HS-5 (cell line): ENCODE data around the gene ZNF586.
"Not testable (repeated sequence)": the region's sequence is repeated elsewhere in the genome, so short reads cannot be mapped to it uniquely, and the experiment has no call there.

Source experiments
- DNase-seq: peaks from one replicate; pipeline ENCODE4 v3.0.0-alpha.2; 2012; ENCODE audit warnings: low read depth

Gene ZNF586

DNA sequence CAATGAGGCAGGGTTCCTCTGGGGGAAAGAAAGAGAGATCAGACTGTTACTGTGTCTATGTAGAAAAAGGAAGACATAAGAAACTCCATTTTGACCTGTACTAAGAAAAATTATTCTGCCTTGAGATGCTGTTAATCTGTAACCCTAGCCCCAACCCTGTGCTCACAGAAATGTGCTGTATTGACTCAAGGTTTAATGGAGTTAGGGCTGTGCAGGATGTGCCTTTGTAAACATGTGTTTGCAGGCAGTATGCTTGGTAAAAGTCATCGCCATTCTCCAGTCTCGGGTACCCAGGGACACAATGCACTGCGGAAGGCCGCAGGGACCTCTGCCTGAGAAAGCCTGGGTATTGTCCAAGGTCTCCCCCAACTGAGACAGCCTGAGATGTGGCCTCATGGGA is 54.1 kb downstream of the ZNF586 start:
- DNase-seq = not testable (repeated sequence)

DNA sequence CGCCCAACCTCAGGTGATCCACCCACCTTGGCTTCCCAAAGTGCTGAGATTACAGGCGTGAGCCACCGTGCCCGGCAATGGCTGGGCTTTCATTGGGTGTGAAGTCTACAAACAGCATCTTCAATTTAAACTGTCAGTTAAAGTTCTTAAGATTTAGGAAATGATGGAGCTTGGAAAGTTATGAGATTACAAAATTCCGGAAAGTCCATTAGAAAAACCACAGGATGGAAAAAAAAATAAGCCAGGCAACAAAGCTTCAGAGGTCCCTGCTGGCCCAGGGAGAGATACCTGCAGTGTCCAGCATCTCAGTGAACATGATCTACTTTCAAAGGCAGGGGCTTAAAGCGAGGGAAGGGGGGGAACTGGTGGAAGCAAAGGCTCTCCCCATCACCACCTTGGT is 56.0 kb downstream of the ZNF586 start:
- no peak for DNase-seq

GRCh38 chr19:57829316-57829715 is 59.8 kb downstream of the ZNF586 start:
- no peak for DNase-seq

- DNase-seq = no peak
These were observed 60.7 kb downstream of the ZNF586 start, which contains the start of gene ZNF587B for GRCh38 chr19:57830071-57830602. Gene ZNF587B (plus strand): TSS chr19:57830299. CDS start chr19:57830529, 230 bp downstream.
